ENCODE results near the gene NUDT16L1. TPM values are rescaled to one million over a fixed set of nuclear protein-coding genes. Genes with fewer than 3 reads are reported as not detected.

Gene NUDT16L1
- 25.0 and 30.5 TPM in 2 replicates for total RNA-seq

DNA sequence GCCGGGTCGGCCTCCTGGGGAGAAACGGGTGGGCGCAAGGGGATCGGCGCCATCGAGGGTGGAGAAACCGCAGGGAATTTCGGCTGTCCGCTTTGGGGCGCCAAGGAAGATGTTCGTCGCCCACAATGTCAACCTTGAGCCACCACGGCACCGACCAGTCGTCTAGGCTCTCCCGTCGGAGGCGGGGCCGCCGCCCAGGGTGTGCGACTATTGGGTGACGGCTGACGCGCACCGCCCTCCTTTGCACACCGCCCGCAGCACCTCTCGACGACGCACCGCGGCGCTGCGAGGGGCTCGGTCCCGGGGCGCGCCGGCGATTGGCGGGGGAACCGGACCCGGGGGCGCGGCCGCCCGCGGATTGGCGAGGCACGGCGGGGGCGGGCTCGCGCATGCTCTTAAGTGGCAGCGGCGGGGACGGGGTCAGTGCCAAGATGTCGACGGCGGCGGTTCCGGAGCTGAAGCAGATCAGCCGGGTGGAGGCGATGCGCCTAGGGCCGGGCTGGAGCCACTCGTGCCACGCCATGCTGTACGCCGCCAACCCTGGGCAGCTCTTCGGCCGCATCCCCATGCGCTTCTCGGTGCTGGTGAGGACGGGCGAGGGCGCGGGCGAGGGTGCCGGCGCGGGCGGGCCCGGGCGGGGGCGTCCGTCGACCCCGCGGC lies at the start of gene NUDT16L1:
TSS of gene NUDT16L1 (plus strand) at position 267 of the 660 bp plus-strand sequence. CDS start at position 432, 165 bp downstream.

DNA sequence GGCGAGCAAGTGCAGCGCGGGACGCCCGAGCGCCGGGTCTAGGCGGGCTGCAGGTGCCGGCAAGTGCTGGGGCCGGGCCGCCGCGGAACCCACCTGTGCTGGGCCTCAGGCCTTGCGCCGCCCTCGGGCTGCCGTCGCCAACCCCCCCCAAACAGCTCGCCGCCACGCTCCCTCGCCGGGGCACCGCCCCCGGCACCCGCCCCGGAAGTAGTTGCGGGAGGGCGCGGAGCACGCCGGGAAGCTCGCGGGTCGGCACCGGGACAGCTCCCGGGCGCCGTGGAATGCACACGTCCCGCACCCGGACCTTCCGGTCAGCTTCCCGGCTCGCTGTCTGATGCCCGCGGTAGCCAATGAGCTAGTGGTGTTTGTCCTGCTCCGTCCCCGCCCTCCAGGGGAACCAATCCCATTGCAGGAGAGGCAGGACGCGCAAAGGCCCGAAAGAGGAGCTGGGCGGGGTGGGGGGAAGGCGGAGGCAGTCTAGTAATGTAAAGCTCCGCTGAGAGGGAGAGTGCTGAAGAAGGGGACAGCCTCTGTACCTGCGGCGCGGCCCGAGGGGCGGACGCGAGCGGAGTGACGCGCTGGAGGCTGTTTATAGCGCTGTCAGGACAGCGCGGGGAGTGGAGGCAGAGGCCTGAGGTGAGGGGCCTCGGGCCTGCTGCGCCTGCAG lies 40.8 kb downstream of the NUDT16L1 start, which contains the start of the genes ANKS3 and DNAAF8:
TSS of gene ANKS3 (minus strand) at position 209 of the 667 bp plus-strand sequence. CDS start 4,122 bp downstream, outside the sequence.
TSS of gene DNAAF8 (plus strand) at position 475 of the 667 bp plus-strand sequence. CDS start 1,978 bp downstream, outside the sequence.

Other genes starting within 250 kb of the NUDT16L1 start
- gene NMRAL1, start 218.9 kb upstream of the NUDT16L1 start, total RNA-seq: 46.1 and 52.2 TPM in 2 replicates
- 100 and 114 TPM in 2 replicates for gene HMOX2, start 217.2 kb upstream of the NUDT16L1 start, total RNA-seq
- 3.2 and 3.9 TPM in 2 replicates for gene CDIP1, start 154.8 kb upstream of the NUDT16L1 start, total RNA-seq
- under 0.01 TPM in 1 of 2 replicates, not detected in the other for gene C16orf96, start 137.2 kb upstream of the NUDT16L1 start, total RNA-seq
- gene UBALD1, start 78.7 kb upstream of the NUDT16L1 start, total RNA-seq: 4.6 and 6.1 TPM in 2 replicates
- gene MGRN1, start 68.7 kb upstream of the NUDT16L1 start, total RNA-seq: 13.4 and 19.9 TPM in 2 replicates
- gene ANKS3, start 40.7 kb downstream of the NUDT16L1 start, total RNA-seq: 12.9 and 13.1 TPM in 2 replicates
- gene DNAAF8, start 41.0 kb downstream of the NUDT16L1 start, total RNA-seq: 0.17 and 0.33 TPM in 2 replicates
- 5.2 and 6.5 TPM in 2 replicates for gene ZNF500, start 73.6 kb downstream of the NUDT16L1 start, total RNA-seq
- gene SEPTIN12, start 94.8 kb downstream of the NUDT16L1 start, total RNA-seq: not detected in 2 replicates
- not detected in 2 replicates for gene SMIM22, start 101.8 kb downstream of the NUDT16L1 start, total RNA-seq
- gene ROGDI, start 109.1 kb downstream of the NUDT16L1 start, total RNA-seq: 26.6 and 26.9 TPM in 2 replicates
- gene GLYR1, start 153.7 kb downstream of the NUDT16L1 start, total RNA-seq: 57.0 and 62.8 TPM in 2 replicates
- gene UBN1, start 153.9 kb downstream of the NUDT16L1 start, total RNA-seq: 17.7 and 20.5 TPM in 2 replicates
- 2.5 and 3.2 TPM in 2 replicates for gene PPL, start 243.6 kb downstream of the NUDT16L1 start, total RNA-seq